ENCODE results near the gene ERCC6L.

Gene ERCC6L, protein sequence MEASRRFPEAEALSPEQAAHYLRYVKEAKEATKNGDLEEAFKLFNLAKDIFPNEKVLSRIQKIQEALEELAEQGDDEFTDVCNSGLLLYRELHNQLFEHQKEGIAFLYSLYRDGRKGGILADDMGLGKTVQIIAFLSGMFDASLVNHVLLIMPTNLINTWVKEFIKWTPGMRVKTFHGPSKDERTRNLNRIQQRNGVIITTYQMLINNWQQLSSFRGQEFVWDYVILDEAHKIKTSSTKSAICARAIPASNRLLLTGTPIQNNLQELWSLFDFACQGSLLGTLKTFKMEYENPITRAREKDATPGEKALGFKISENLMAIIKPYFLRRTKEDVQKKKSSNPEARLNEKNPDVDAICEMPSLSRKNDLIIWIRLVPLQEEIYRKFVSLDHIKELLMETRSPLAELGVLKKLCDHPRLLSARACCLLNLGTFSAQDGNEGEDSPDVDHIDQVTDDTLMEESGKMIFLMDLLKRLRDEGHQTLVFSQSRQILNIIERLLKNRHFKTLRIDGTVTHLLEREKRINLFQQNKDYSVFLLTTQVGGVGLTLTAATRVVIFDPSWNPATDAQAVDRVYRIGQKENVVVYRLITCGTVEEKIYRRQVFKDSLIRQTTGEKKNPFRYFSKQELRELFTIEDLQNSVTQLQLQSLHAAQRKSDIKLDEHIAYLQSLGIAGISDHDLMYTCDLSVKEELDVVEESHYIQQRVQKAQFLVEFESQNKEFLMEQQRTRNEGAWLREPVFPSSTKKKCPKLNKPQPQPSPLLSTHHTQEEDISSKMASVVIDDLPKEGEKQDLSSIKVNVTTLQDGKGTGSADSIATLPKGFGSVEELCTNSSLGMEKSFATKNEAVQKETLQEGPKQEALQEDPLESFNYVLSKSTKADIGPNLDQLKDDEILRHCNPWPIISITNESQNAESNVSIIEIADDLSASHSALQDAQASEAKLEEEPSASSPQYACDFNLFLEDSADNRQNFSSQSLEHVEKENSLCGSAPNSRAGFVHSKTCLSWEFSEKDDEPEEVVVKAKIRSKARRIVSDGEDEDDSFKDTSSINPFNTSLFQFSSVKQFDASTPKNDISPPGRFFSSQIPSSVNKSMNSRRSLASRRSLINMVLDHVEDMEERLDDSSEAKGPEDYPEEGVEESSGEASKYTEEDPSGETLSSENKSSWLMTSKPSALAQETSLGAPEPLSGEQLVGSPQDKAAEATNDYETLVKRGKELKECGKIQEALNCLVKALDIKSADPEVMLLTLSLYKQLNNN

DNA sequence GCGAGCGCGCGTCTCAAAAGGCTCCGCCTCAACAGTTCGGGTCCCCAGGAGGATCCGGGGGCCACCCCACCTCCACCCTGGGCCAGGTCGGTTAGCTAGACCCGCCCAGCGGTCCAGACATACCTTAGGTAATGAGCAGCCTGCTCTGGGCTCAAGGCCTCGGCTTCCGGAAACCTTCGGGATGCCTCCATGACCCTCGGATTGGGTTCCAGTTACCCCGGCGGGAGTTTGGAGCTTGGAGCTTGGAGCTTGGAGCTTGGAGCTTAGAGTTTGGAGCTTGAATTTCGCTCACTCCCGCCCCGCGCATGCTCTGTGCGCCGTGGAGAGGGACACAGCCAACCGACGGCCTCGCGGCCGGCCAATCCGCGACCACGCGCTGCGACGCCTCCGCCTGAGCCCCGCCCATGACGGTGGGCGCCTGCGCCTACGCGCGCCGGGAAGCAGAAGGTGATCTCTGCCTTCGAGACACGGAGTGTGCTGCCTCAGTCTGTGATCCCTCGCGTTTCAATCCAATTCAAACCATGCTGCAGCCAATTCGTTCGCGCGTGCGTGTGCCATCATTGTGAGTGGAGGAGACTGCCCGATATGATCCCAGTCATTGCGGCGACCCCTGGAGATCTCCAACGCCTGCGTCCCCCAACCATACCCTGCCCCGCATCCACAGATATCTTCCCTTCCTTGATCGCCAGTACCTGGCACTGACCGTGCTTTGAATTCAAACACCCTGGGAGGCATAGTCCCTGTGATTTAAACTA is at the start of gene ERCC6L:
Gene ERCC6L (minus strand): TSS at position 307 of the 755 bp plus-strand sequence. CDS start 116 bp downstream, at position 191.
- H3K27ac ChIP-seq: peak within 1 kb of the TSS; percentile 87

DNA sequence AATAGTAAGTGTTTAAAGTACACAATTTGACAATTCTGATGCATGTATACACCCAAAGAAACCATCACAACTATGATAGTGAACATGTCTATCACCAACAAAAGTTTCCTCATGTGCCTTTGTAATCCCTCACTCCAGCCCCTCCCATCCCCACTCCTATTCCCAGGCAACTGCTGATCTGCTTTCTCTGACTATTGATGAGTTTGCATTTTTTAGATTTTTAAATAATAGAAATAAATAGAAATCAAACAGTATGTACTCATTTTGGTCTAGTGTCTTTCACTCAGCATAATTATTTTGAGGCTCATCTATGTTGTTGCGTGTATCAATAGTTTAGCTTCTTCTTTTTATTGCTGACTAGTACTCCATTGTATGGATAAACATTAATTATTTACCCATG is 43.5 kb upstream of the ERCC6L start:
- no peak overlapping the region for H3K27ac ChIP-seq

More for the DNA sequence above, at the start of gene ERCC6L:
- TF ChIP-seq, protein P1, sequence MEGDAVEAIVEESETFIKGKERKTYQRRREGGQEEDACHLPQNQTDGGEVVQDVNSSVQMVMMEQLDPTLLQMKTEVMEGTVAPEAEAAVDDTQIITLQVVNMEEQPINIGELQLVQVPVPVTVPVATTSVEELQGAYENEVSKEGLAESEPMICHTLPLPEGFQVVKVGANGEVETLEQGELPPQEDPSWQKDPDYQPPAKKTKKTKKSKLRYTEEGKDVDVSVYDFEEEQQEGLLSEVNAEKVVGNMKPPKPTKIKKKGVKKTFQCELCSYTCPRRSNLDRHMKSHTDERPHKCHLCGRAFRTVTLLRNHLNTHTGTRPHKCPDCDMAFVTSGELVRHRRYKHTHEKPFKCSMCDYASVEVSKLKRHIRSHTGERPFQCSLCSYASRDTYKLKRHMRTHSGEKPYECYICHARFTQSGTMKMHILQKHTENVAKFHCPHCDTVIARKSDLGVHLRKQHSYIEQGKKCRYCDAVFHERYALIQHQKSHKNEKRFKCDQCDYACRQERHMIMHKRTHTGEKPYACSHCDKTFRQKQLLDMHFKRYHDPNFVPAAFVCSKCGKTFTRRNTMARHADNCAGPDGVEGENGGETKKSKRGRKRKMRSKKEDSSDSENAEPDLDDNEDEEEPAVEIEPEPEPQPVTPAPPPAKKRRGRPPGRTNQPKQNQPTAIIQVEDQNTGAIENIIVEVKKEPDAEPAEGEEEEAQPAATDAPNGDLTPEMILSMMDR (conservative IDR thresholded peaks at IDR 0.05): no peak
- no peak for TF ChIP-seq ZFX (IDR thresholded peaks at IDR 0.05)

DNA sequence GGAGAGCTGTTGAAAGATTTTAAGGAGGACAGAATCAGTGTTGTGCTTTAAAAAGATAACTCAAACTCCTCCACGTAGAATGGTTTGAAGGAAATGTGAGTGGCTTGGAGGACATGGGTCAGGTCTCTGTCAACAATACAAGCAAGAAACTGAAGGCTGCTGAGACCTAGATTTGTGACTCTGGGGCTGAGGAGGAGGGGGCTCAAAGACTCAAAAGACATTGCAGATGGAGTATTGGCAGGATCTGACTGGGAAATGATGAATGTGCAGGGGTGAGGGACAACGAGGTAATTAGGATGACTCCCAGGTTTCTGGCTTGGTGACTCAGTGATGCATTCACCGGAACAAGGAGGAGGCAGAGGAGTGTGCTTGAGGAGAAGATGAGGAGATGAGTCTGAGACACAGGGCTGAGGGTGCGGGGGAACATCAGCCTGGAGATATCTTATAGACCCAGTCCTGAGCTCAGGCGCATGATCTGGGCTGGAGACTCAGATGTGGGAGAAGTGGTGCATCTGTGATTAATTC is 41.6 kb upstream of the ERCC6L start:
- H3K27ac ChIP-seq: no peak overlapping the region
- no peak for TF ChIP-seq ZFX (IDR thresholded peaks at IDR 0.05)
- TF ChIP-seq, protein P1 (conservative IDR thresholded peaks at IDR 0.05): no peak

More for the DNA sequence above, 43.5 kb upstream of the ERCC6L start:
- TF ChIP-seq, protein P1 (conservative IDR thresholded peaks at IDR 0.05): no peak
- TF ChIP-seq ZFX (IDR thresholded peaks at IDR 0.05): no peak

DNA sequence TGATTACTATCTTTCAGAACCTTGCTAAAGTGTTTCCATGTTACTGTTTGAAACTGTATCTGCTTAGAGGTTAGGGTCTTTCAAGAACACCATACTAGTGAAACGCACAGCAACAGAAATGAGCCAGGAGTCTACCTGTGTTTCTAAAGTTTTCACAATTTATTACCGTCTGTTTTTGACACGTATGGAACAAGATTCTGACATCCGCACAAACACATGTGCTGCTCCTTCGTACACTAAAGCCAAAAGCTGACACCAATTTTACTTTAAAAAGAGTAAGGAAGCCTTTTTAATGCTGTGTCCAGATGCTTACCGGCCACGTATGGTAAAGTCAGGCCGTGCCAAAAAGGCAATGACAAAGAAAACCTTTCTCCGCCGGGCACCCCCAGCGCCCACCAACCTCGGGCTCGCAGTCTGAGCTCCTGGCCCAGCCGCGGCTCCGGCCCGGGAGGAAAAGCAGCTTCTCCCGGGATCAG is 37.7 kb upstream of the ERCC6L start:
- peak overlapping the region; percentile 91 for H3K27ac ChIP-seq
- TF ChIP-seq, protein P1 (conservative IDR thresholded peaks at IDR 0.05): no peak
- TF ChIP-seq ZFX (IDR thresholded peaks at IDR 0.05): no peak

DNA sequence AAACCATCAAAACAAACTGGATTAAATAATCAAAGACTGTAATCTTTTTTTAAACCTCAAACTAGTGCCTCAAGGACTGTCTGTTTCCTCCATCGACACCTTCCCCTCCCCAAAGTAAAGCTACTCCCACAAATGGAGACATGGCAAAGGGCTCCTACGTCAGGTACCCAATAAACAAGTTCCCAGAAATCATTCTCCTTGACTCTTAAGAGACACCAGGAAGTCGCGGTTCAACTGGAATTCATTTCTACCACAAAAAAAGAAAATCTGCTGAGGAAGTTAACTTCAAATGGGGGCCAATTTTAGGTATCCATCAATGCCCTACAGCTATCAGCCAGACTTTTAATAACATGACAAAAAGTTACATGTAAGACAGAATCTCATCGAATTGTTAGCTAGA is 35.7 kb upstream of the ERCC6L start:
- H3K27ac ChIP-seq: no peak overlapping the region

DNA sequence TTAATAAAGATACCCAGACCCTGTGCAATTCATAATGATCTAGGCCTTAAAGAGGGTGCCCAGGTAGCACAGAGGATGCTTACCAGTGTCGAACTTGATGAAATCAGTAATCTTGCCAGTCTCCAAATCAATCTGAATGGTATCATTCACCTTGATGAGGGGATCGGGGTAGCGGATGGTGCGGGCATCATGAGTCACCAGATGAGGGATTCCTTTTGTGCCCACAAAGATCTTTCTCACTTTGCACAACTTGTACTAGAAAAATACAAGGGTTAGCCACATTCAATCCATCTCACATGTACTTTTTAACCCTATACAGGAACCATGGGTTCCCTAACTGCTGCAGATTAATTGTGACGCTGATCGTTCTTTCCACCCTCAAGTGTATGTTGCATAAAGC is 34.9 kb upstream of the ERCC6L start:
- H3K27ac ChIP-seq: no peak overlapping the region

More for the DNA sequence above, 35.7 kb upstream of the ERCC6L start:
- TF ChIP-seq, protein P1 (conservative IDR thresholded peaks at IDR 0.05): no peak
- TF ChIP-seq ZFX (IDR thresholded peaks at IDR 0.05): no peak

More for the DNA sequence above, 34.9 kb upstream of the ERCC6L start:
- no peak for TF ChIP-seq ZFX (IDR thresholded peaks at IDR 0.05)
- TF ChIP-seq, protein P1 (conservative IDR thresholded peaks at IDR 0.05): no peak
